Esophagus muscularis mucosa (tissue), 3 donors: Measurements from ENCODE around the gene NOD2.

Experiments used
- CTCF ChIP-seq, 3 experiments: fragments of 200-600 bp in 2 of 3; fragments of 450-650 bp in 1 of 3; sonication (generic) in 2 of 3; IDR thresholded peaks; one replicate each; pipeline ENCODE4 v1.5.1; 2017 to 2019; ENCODE audit warnings: antibody characterized with exemption in 3 of 3, mild to moderate bottlenecking in 2 of 3, moderate library complexity in 1 of 3
- POLR2A ChIP-seq: fragments of 450-650 bp; IDR thresholded peaks from one replicate; pipeline ENCODE4 v1.6.1; 2017; ENCODE audit warnings: antibody characterized with exemption, moderate library complexity, mild to moderate bottlenecking, low read depth

- TF ChIP-seq CTCF (IDR thresholded peaks at IDR 0.05) (no peak), POLR2A (no peak)
Observed at GRCh38 chr16:50731130-50731988, 38.0 kb downstream of the NOD2 start.
